Stimulated activated CD4-positive, alpha-beta T cell treated with anti-CD3 and anti-CD28 coated beads, TNF-alpha, amount 100 ng/mL, for 24 hours (primary cell): ENCODE measurements around the gene GFRA1.

Experiments
- DNase-seq, 3 experiments: peaks; one replicate each; pipeline ENCODE4 v3.0.0-alpha.2; 2020; ENCODE audit warnings: low read depth in 3 of 3

The GFRA1 gene

GRCh38 chr10:116126239-116126638 lies 146.8 kb downstream of the GFRA1 start:
- DNase-seq, result no peak

DNA sequence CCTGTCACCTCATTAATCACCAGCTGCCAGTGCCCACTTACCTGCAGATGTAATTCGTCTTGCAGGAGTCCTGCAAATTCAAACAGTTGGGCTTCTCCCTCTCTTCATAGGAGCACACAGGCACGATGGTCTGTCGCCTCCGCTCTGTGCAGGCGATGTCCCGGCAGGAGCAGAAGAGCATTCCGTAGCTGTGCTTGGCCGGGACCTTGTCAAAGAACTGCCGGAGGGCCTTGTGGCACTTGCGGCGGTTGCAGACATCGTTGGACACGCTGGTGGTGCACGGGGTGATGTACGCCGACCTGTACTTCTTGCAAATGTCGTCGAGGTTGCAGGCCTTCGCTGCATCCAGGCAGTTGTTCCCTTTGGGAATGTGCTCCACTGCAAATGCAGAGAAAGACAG lies 147.8 kb downstream of the GFRA1 start:
- no peak for DNase-seq

DNA sequence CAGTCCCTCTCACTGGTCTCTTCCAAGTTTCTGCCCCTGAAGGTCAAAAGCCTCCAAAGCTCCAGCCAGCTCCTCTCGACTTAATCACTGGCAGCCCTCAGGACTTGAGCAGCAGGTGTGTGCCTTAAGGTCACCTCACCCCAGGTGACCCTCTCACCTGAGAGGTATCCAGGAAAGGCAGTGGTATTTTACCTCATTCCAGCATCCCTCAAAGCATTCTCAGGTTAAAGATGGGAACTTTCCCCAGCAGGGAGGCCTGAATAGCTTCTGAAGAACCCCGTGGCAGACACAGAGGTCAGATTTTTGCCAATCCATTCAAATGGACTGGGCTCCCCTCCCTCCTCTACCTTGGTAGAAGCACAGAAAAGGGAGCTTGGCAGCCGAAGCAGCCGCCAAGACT lies 148.2 kb downstream of the GFRA1 start:
- DNase-seq, result no peak

- no peak for DNase-seq
Measured at GRCh38 chr10:116122664-116123063, 150.3 kb downstream of the GFRA1 start.

GRCh38 chr10:116121640-116122525 lies 151.1 kb downstream of the GFRA1 start:
- DNase-seq, result no peak

- no peak for DNase-seq
Measured at GRCh38 chr10:116120688-116121455, 152.1 kb downstream of the GFRA1 start.

DNA sequence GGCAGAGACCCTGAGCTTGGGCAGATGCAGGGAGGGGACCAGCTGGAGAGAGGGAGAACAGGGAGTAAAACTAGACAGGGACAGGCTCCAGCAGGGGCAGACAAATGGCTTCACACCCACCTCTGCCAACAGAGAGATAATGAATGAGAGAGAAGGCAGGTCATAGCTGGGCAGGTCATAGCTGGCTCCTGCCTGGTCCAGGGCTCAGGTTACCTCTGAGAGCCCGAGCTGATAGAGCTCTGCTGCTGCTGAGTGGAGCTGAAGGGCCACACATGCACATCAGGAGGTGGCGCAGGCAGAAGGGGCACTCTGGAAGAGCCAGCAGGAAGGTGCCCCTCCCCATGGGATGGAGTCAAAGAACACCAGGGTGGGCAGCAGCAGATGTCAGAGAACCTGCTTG lies 154.2 kb downstream of the GFRA1 start:
- DNase-seq, result no peak

- no peak for DNase-seq
Measured at GRCh38 chr10:116115797-116116196, 157.2 kb downstream of the GFRA1 start.

DNA sequence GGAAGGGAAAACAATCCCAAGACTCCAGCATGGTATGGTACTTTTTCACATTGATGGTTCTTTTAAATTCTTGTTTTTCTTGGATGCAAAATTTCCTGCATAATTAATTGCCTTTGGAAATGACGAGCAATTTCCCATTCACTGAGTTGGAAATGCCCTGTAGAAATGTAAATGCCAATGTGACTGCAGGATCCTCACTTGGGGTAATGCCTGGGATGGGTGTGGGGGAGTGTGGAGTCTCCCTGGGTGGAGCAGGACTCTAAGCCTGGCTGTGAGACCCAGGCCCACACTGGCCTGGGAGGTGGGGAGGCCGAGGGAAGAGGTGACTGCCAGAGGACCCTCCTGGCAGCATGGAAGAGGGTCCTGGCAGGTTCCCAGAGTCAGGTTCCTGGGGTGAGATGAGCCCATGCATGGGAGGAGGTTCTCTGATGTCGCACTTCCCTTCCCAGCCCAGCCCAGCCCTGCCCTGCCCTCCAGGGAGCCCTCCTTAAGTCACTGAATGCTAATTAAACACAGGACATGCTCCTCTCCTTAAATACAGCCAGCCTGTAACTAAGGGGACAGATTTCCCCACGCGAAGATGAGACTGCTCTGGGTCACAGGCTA lies 157.9 kb downstream of the GFRA1 start:
- no peak for DNase-seq

DNA sequence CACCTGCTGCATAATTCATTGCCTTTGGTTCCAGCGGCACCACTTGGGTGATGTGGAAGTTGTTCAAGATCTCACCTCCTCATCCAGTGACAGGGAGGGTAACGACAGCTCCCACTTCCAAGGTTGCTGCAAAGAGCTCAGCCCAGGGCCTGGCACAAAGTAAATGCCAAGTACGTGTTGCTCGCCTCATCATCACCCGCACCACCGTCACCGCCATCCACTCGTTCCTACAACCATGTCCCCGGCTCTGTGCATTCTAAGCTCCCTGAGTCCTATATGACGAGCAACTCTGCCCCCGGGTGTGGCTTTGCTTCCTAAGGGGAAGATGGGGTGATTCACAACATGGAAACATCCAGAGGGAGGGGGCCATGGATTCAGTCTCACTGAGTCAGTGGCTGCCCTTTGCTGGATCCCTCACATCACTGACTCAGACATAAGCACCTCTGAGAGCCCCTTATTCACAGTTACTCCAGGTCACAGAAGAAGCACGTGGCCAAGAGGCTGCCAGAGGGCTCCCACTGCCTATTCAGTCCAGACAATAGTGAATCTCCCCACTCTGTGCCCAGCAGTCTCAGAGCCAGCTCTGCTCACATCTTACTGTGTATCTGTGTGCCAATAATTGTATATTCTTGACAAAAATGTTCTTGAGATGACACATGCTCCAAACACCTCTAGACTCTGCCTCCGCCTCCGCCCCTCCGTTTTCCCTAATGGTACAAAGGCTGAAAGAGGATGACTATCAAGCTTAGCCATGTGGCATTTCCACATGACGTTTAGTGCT lies 159.1 kb downstream of the GFRA1 start:
- no peak for DNase-seq

GRCh38 chr10:116112232-116113231 lies 160.5 kb downstream of the GFRA1 start:
- no peak for DNase-seq

DNA sequence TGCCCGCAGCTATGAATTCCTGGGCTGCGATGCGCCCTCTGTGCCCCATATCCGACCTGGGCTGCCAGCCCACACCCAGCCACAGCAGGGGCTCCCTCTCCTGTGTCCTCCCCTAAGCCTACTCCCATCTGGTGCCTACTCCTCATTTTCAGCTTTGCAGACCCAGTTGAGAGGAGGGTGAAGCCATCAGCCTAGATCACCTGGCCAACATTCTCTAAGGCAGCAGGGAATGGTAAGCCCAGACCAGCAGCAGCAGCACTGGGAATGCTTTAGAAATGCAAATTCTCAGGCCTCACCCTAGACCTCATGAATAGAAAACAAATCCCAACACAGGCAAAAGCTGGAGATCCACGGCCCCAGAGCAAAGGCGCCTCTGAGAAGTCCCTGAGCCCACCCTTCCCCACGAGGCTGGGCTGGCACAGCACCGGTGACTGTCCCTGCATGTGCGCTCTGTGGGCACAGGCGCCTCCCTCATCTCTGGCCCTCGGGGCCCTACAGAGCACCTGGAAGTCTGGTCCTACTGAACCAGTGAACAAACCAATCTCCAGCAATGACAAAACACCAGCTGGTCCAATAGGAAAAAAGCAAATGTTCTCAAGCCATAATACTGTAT lies 161.4 kb downstream of the GFRA1 start:
- DNase-seq, result no peak

DNA sequence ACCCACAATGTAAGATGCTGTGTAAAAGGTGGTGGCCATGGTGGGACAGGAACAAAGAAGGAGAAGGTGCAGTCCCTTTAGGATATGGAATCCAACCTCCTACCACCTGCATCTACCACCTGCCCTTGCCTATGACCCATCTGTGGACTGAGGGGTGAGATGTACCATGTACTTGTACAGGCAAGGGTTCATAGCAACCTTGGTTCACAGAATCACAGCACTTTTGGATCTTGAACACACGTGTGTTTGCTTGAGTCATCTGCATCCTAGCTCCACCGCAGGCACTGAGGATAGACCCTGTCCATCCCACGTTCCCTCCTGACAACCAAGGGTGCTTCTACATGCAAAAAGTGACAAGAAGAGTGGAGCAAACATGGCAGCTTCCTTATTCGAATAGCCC lies 162.3 kb downstream of the GFRA1 start:
- no peak for DNase-seq

DNA sequence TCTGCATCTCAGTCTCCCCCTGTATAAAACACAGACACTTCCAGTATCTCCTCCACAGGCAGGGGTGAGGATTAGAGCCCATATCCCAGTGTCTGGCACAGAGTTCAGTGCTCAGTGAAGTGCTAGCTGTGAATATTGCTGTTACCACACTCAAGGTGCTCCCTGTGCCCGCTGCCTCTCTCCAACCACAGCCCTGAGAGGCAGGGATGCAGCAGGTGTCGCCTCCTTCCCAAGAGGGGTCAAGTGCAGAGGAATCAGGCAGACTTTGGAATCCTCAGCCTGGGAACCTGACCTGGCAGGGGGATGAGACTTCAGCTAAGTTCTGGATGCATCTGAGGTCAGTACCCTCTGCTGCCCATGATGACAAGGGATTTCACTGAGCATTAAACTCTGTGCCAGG lies 163.1 kb downstream of the GFRA1 start:
- no peak for DNase-seq

GRCh38 chr10:116109481-116109880 lies 163.5 kb downstream of the GFRA1 start:
- DNase-seq, result no peak

GRCh38 chr10:116108095-116108494 lies 164.9 kb downstream of the GFRA1 start:
- DNase-seq, result no peak

DNA sequence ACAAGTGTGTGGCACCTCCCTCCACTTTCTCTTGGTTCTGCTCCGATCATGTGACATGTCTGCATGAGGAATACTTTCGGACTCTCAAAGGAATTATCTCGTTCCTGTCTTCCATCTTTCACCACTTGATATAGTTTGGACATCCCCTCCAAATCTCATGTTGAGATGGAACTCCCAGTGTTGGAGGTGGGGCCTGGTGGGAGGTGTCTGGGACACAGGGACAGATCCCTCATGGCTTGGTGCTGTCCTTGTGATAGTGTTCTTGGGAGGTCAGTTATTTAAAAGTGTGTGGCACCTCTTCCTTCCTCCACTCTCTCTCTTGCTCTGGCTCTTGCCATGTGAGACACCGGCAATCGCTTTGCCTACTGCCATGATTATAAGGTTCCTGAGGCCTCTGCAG lies 166.4 kb downstream of the GFRA1 start:
- no peak for DNase-seq

GRCh38 chr10:116105264-116105663 lies 167.7 kb downstream of the GFRA1 start:
- DNase-seq, result no peak

GRCh38 chr10:116104210-116104932 lies 168.6 kb downstream of the GFRA1 start:
- no peak for DNase-seq
